Heart right ventricle (tissue), 16 donors: ENCODE results near the gene SPAG4. TPM values are rescaled to one million over a fixed set of nuclear protein-coding genes. Genes with fewer than 3 reads are reported as not detected.
A peak's percentile ranks its signal among the peaks of the same experiment; 100 is the strongest.

Experiments used
- ATAC-seq, 8 donors: fragments of 200-7000 bp; cut with Tn5 transposase; one replicate each; pipeline ENCODE4 v1.9.1; 2020; ENCODE audit warnings: mild to moderate bottlenecking in 8 of 8, moderate library complexity in 8 of 8, moderate number of reproducible peaks in 1 of 8
- DNase-seq, 2 donors: peaks; one replicate each; pipeline ENCODE4 v3.0.0-alpha.2; 2020
- H3K27ac ChIP-seq, 10 donors: fragments of 200-600 bp; sonication (generic) in 2 of 10; one replicate each; pipeline versions ENCODE4 v1.5.0 to v1.8.0; 2020 to 2022; ENCODE audit warnings: mild to moderate bottlenecking in 3 of 10
- H3K27me3 ChIP-seq, 7 donors: fragments of 200-600 bp; one replicate each; pipeline ENCODE4 v1.8.0; 2021 to 2022; ENCODE audit warnings: mild to moderate bottlenecking in 2 of 7
- H3K36me3 ChIP-seq, 9 donors: fragments of 200-600 bp; sonication (generic) in 1 of 9; one replicate each; pipeline versions ENCODE4 v1.5.0 to v1.8.0; 2020 to 2022; ENCODE audit warnings: mild to moderate bottlenecking in 2 of 9
- H3K4me1 ChIP-seq, 9 donors: fragments of 200-600 bp; sonication (generic) in 1 of 9; one replicate each; pipeline versions ENCODE4 v1.5.0 to v1.8.0; 2020 to 2022; ENCODE audit warnings: mild to moderate bottlenecking in 4 of 9
- H3K4me3 ChIP-seq, 10 donors: fragments of 200-600 bp; sonication (generic) in 2 of 10; one replicate each; pipeline versions ENCODE4 v1.5.0 to v1.8.0; 2020 to 2022; ENCODE audit warnings: mild to moderate bottlenecking in 7 of 10, moderate library complexity in 2 of 10
- H3K9me3 ChIP-seq, 11 donors: fragments of 200-600 bp in 10 of 11; sonication (generic) in 2 of 11; one replicate each; pipeline versions ENCODE4 v1.5.0 to v1.8.0; 2013 to 2022; ENCODE audit warnings: mild to moderate bottlenecking in 2 of 11, control low read depth in 1 of 11, moderate library complexity in 1 of 11
- WGBS, 2 donors: extraction: QIAGEN DNeasy Blood & Tissue Kit; methylation state at CpG; one replicate each; pipeline ENCODE4 v1.1.7; 2013; ENCODE audit warnings: inconsistent platforms in 1 of 2; 5-methylcytosine and 5-hydroxymethylcytosine counted together
- intact Hi-C, 10 donors: fragments of 100-400 bp; cut with DNase I; formaldehyde crosslinking; loops; one replicate each; pipeline versions ENCODE4 v1.11.1 to v1.14.2; 2022
- polyA plus RNA-seq, 2 donors: library from polyadenylated mRNA; stranded (reverse); fragments of 200-250 nt; gene quantifications; one replicate each; pipeline ENCODE4 v1.2.3, GENCODE V29; 2013
- total RNA-seq, 10 donors: library from RNA; stranded (reverse); fragmentation: NEBNext Ultra II Directional in 3 of 10; extraction: Animal tissue kit (Norgen Biotek cat#: 25700) in 3 of 10; gene quantifications; one replicate each; pipeline versions ENCODE4 v1.2.1 to v1.2.4, GENCODE V29; 2021 to 2023
- TF ChIP-seq, protein P1 (sequence below), 9 donors: fragments of 200-600 bp; sonication (generic) in 2 of 9; IDR thresholded peaks; one replicate each; pipeline versions ENCODE4 v1.5.0 to v1.8.0; 2021 to 2022; ENCODE audit warnings: antibody characterized with exemption in 9 of 9, mild to moderate bottlenecking in 5 of 9, moderate library complexity in 1 of 9
- donor health status: Arrhythmogenic right ventricular cardiomyopathy.
- donor health status: ischemic (EF 13 %, LVEDD 7.1; RV severe dilation, severe dysfunction).
- donor health status: healthy with polysubstance abuse.
- donor health status: DM: no; HTN: yes; CAD: no.
- donor health status: DM: no; HTN: no; CAD: no.
- donor health status: ischemic (EF 25% LVEDD 6.9; RV normal size, moderate dysfunction).
- donor health status: ischemic (EF 25% LVEDD 5.7; RV mildly dilated, moderate dysfunction).
- donor health status: healthy.
- donor health status: DM: yes; HTN: yes; CAD: no.
- donor health status: Ischemic cardiomyopathy.
- donor health status: ischemic (EF 35%, LVEDD 5.7; RV mildly dilated, moderate dysfunction).
- donor health status: nonischemic (EF 11% LVEDD 7.7; RV severe dilation, severe dysfunction).
- donor health status: DM: yes; HTN: yes; CAD: no.
- donor health status: PGD.
- donor health status: ischemic (EF 29% LVEDD 5.4; RV normal size, mild dysfunction).
- donor health status: nonischemic (EF 23%, LVEDD 6.1; RV moderate dilation, normal function).

The SPAG4 gene
- total and polyA plus RNA-seq, 12 donors, result 2.7 to 11.7 (median 4.3) TPM

DNA sequence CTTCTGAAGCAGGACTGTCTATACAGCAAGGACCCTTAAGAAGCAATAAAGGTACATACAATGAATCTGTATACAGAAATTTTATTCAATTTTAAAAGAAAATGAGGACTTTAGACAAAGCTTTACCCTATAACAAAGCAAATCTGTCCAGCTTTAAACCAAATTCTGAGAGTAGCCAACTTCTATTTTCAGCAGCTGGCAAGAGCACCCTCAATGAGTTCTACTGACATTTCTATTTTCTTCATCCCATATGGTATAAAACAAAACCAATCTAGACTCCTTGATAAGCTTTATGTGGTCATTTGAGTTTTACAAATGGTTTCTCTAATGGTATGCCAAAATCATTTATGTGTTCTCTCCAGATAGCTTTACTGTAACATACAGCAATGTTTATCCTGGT lies 36.3 kb downstream of the SPAG4 start:
- H3K36me3 ChIP-seq, result peaks cover 0 to 64% (median 18%) of the 10 kb centered on the region in 9 donors
- no peak overlapping the region for H3K4me3 ChIP-seq
- intact Hi-C loops, result no loop called here
- TF ChIP-seq, protein P1, sequence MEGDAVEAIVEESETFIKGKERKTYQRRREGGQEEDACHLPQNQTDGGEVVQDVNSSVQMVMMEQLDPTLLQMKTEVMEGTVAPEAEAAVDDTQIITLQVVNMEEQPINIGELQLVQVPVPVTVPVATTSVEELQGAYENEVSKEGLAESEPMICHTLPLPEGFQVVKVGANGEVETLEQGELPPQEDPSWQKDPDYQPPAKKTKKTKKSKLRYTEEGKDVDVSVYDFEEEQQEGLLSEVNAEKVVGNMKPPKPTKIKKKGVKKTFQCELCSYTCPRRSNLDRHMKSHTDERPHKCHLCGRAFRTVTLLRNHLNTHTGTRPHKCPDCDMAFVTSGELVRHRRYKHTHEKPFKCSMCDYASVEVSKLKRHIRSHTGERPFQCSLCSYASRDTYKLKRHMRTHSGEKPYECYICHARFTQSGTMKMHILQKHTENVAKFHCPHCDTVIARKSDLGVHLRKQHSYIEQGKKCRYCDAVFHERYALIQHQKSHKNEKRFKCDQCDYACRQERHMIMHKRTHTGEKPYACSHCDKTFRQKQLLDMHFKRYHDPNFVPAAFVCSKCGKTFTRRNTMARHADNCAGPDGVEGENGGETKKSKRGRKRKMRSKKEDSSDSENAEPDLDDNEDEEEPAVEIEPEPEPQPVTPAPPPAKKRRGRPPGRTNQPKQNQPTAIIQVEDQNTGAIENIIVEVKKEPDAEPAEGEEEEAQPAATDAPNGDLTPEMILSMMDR (IDR thresholded peaks at IDR 0.05), result no peak
- H3K27me3 ChIP-seq, result no peaks in the 10 kb centered on the region
- no peaks in the 10 kb centered on the region for H3K9me3 ChIP-seq
- ATAC-seq (no peak), DNase-seq (no peak)
- peaks cover 0 to 50% (median 33%) of the 10 kb centered on the region in 9 donors for H3K4me1 ChIP-seq
- H3K27ac ChIP-seq, result no peak overlapping the region

DNA sequence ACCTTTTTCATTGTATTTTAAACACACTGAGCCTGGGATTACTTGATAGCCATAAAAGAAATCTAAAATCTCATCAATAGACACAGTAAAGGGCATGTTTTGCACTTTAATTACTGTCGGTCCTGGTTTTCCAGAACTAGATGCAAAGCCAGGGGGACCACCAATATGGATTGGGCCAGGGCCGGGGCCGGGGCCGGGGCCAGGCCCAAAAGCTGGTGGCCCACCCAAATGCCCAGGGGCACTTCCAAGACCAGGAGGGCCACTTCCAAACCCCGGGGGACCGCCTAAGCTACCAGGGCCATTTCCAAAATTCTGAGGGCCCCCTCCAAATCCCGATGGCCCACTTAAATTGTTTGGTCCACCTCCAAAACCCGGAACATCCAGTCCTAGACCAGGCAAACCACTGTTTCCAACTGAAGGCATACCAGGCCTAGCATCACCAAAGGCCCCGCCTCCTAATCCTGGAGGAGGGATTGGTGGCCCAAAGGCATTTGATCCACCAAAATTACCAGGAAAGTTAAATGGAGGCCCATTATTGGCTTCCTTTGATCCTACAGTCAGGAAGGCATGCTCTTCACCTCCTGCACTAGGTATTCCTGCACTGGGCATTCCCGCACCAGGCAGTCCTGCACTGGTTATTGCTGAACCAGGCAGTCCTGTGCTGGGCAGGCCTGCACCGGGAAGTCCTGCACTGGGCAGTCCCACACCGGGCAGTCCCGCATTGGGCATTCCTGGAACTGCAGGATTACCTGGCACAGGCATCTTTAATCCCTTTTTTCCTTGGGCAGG lies 37.2 kb downstream of the SPAG4 start:
- Histone ChIP-seq H3K4me3 (no peak overlapping the region), H3K4me1 (peaks cover 0 to 59% (median 42%) of the 10 kb centered on the region in 9 donors), H3K36me3 (peaks cover 0 to 73% (median 18%) of the 10 kb centered on the region in 9 donors), H3K27ac (no peak overlapping the region), H3K27me3 (no peaks in the 10 kb centered on the region), H3K9me3 (no peaks in the 10 kb centered on the region)
- 96 to 99% methylated on average over 13 of the region's 13 CpGs for WGBS, 2 donors
- intact Hi-C loops, result no loop called here
- TF ChIP-seq, protein P1 (IDR thresholded peaks at IDR 0.05), result no peak
- DNase-seq (no peak), ATAC-seq (peak in 3 of 8 donors; percentile 30 to 59 (median 37))

DNA sequence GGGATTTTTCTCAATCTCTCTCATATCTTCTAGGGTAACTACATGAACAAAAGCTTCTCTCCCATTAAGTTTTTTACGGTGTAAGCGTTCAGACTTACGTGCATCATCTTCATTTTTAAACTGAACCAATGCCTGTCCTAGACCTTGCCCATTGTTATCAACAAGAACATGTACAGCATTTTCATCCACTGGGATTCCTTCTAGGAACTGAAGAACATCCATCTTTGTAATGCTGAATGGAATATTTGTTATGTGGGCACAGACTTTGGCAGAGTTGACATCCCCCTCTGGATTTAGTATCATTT lies 37.8 kb downstream of the SPAG4 start:
- TF ChIP-seq, protein P1 (IDR thresholded peaks at IDR 0.05), result no peak
- H3K4me3 ChIP-seq, result no peak overlapping the region
- peaks cover 0 to 63% (median 47%) of the 10 kb centered on the region in 9 donors for H3K4me1 ChIP-seq
- peaks cover 0 to 74% (median 18%) of the 10 kb centered on the region in 9 donors for H3K36me3 ChIP-seq
- H3K27me3 ChIP-seq, result no peaks in the 10 kb centered on the region
- WGBS, 2 donors, result 98% methylated on average over 3 of the region's 3 CpGs
- H3K9me3 ChIP-seq, result no peaks in the 10 kb centered on the region
- intact Hi-C loops, result no loop called here
- no peak for DNase-seq
- no peak for ATAC-seq
- H3K27ac ChIP-seq, result no peak overlapping the region

DNA sequence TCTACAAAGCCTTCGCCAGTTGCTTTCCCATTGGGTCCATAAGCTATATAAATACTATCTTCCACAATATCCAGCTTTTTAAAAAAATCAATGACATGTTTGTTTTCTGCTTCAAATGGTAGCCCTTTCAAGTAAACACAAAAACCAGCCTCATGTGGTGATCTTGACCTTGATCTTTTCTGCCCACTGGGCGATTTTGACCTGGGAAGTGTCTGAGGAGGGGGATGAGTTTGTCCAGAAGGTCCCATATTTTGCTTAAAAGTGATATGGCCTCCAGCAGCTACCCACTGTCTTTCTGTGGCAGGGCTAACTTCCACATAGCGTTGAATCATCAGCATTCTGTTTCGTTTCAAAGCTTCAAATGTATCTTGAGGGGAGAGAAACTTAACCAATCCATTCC lies 38.3 kb downstream of the SPAG4 start:
- DNase-seq (no peak), ATAC-seq (no peak)
- no peaks in the 10 kb centered on the region for H3K9me3 ChIP-seq
- H3K27me3 ChIP-seq, result no peaks in the 10 kb centered on the region
- TF ChIP-seq, protein P1 (IDR thresholded peaks at IDR 0.05), result no peak
- H3K27ac ChIP-seq, result no peak overlapping the region
- intact Hi-C loops, result no loop called here
- H3K4me3 ChIP-seq, result no peak overlapping the region
- 86 to 96% methylated on average over 4 of the region's 4 CpGs for WGBS, 2 donors
- peaks cover 0 to 74% (median 18%) of the 10 kb centered on the region in 9 donors for H3K36me3 ChIP-seq
- peaks cover 0 to 61% (median 50%) of the 10 kb centered on the region in 9 donors for H3K4me1 ChIP-seq
